Panc1 (cell line): ENCODE data around the gene MYBPH. TPM values are rescaled to one million over a fixed set of nuclear protein-coding genes. Genes with fewer than 3 reads are reported as not detected.

Experiments used
- ATAC-seq: fragments of 200-7000 bp; cut with Tn5 transposase; 2 replicates; pipeline ENCODE4 v1.9.1; 2020; ENCODE audit warnings: mild to moderate bottlenecking, moderate library complexity
- BruUV-seq: library from RNA; stranded (reverse); fragments of 400-500 nt; replicated peaks from 2 replicates; lab custom pipeline; 2021; lab: Mats Ljungman, UMichigan
- CTCF ChIA-PET: fragments of 300-600 bp; sonication (Branson Sonifier 250); formaldehyde crosslinking; loops from one replicate; lab custom pipeline; 2022; ENCODE audit warnings: antibody characterized with exemption; lab: Charles Lee
- POLR2A ChIA-PET: fragments of 300-600 bp; sonication (Branson Sonifier 250); formaldehyde crosslinking; loops from one replicate; lab custom pipeline; 2022; ENCODE audit warnings: antibody characterized with exemption; lab: Charles Lee
- DNase-seq: peaks from one replicate; pipeline ENCODE4 v3.0.0-alpha.2; 2010; ENCODE audit warnings: low read depth, low spot score
- H3K27ac ChIP-seq: 2 replicates; pipeline ENCODE4 v1.5.1; 2011; ENCODE audit warnings: mild to moderate bottlenecking, low read length, inconsistent platforms
- H3K27me3 ChIP-seq: fragments of 200-500 bp; sonication (Bioruptor generic); 2 replicates; pipeline ENCODE4 v1.6.0; 2014; ENCODE audit warnings: low read length, inconsistent platforms; ENCODE audit not compliant: control insufficient read depth, insufficient read depth
- H3K36me3 ChIP-seq: fragments of 200-500 bp; sonication (Bioruptor generic); 2 replicates; pipeline ENCODE4 v1.5.1; 2014; ENCODE audit warnings: inconsistent platforms, mild to moderate bottlenecking, low read length, moderate library complexity; ENCODE audit not compliant: control insufficient read depth, insufficient read depth
- H3K4me1 ChIP-seq: 2 replicates; pipeline ENCODE4 v1.5.1; 2011; ENCODE audit warnings: inconsistent platforms, mild to moderate bottlenecking, low read length, moderate library complexity; ENCODE audit not compliant: control insufficient read depth, insufficient read depth
- H3K4me3 ChIP-seq, 2 experiments: 2 replicates each; pipeline ENCODE4 v1.5.1; 2011 to 2012; ENCODE audit warnings: low read depth in 2 of 2, low read length in 2 of 2, mild to moderate bottlenecking in 2 of 2, inconsistent platforms in 1 of 2, moderate library complexity in 1 of 2
- H3K9me3 ChIP-seq: fragments of 200-500 bp; sonication (Bioruptor generic); 2 replicates; pipeline ENCODE4 v1.5.1; 2014; ENCODE audit warnings: low read depth, mild to moderate bottlenecking, inconsistent platforms, low read length, moderate library complexity; ENCODE audit not compliant: control insufficient read depth, insufficient read depth
- POLR2AphosphoS5 ChIP-seq: IDR thresholded peaks from 2 replicates; pipeline ENCODE4 v1.6.1; 2012; ENCODE audit warnings: mild to moderate bottlenecking, low read depth, low read length, moderate library complexity
- REST ChIP-seq, 2 experiments: IDR thresholded peaks; 2 replicates each; pipeline ENCODE4 v1.6.1; 2011 to 2012; ENCODE audit warnings: low read depth in 2 of 2, control low read depth in 1 of 2, low read length in 1 of 2, mild to moderate bottlenecking in 1 of 2, moderate library complexity in 1 of 2; ENCODE audit not compliant: insufficient read depth in 1 of 2
- SIN3A ChIP-seq: IDR thresholded peaks from 2 replicates; pipeline ENCODE4 v1.6.1; 2012; ENCODE audit warnings: low read depth, mild to moderate bottlenecking, low read length, moderate library complexity, borderline replicate concordance; ENCODE audit not compliant: insufficient read depth
- TCF7L2 ChIP-seq: IDR thresholded peaks from 2 replicates; pipeline ENCODE4 v1.6.1; 2011; ENCODE audit warnings: mild to moderate bottlenecking, low read depth, low read length, inconsistent platforms
- in situ Hi-C: cut with HindIII; loops from 2 replicates; pipeline ENCODE4 v1.10.0; 2016; ENCODE audit warnings: low sequenced_read_pairs, low pct_unique_long_range_greater_than_20kb
- intact Hi-C: fragments of 100-400 bp; cut with micrococcal nuclease; formaldehyde crosslinking; loops from one replicate; pipeline ENCODE4 v1.10.0; 2022; ENCODE audit not compliant: unreplicated experiment
- total RNA-seq: library from RNA; stranded (reverse); gene quantifications from one replicate; pipeline ENCODE4 v1.2.1, GENCODE V29; 2021; ENCODE audit not compliant: unreplicated experiment
- TF ChIP-seq, protein P1 (sequence below): fragments of 450-650 bp; IDR thresholded peaks from 2 replicates; pipeline ENCODE4 v1.5.1; 2017; ENCODE audit warnings: mild to moderate bottlenecking

MYBPH gene
- total RNA-seq, 1 experiment from 2014 or later: not detected

DNA sequence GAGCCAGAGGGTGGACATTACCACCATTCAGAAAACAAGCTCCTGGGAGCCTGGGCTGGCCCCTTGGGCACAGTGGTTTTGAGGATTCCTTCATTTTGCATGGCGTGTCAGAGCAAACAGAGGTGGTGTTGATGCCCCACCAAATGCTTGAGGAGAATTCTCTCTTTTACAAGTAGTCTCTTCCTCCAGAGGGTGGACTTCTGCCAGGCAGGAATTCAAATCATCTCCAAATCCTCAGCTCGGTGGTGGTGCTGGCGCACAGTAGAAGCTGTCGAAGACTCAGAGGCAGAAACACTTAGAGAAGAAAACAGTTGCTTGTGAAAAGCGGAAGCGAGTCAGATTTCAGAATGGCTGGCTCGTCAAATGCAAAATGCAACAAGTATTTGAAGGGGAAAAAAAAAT is 14.3 kb upstream of the MYBPH start:
- Histone ChIP-seq H3K27me3 (peaks cover 2% of the 10 kb centered on the region; the same call in 1 of the 2 replicates), H3K9me3 (no peaks in the 10 kb centered on the region), H3K4me3 (no peak overlapping the region), H3K27ac (no peak overlapping the region), H3K4me1 (no peaks in the 10 kb centered on the region), H3K36me3 (no peaks in the 10 kb centered on the region)
- ATAC-seq: no peak
- ChIA-PET POLR2A (no interaction called here), CTCF (no interaction called here)
- intact Hi-C loops: no loop called here
- no peak for DNase-seq
- TF ChIP-seq, protein P1, sequence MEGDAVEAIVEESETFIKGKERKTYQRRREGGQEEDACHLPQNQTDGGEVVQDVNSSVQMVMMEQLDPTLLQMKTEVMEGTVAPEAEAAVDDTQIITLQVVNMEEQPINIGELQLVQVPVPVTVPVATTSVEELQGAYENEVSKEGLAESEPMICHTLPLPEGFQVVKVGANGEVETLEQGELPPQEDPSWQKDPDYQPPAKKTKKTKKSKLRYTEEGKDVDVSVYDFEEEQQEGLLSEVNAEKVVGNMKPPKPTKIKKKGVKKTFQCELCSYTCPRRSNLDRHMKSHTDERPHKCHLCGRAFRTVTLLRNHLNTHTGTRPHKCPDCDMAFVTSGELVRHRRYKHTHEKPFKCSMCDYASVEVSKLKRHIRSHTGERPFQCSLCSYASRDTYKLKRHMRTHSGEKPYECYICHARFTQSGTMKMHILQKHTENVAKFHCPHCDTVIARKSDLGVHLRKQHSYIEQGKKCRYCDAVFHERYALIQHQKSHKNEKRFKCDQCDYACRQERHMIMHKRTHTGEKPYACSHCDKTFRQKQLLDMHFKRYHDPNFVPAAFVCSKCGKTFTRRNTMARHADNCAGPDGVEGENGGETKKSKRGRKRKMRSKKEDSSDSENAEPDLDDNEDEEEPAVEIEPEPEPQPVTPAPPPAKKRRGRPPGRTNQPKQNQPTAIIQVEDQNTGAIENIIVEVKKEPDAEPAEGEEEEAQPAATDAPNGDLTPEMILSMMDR: no peak
- TF ChIP-seq TCF7L2 (no peak), POLR2AphosphoS5 (no peak), REST (IDR thresholded peaks at IDR 0.05; ENCODE audit: insufficient read depth in 1 of 2, low read depth in 2 of 2, low read length in 1 of 2) (no peak), SIN3A (no peak)
- in situ Hi-C loops: no loop called here
- BruUV-seq: no TSS peak

DNA sequence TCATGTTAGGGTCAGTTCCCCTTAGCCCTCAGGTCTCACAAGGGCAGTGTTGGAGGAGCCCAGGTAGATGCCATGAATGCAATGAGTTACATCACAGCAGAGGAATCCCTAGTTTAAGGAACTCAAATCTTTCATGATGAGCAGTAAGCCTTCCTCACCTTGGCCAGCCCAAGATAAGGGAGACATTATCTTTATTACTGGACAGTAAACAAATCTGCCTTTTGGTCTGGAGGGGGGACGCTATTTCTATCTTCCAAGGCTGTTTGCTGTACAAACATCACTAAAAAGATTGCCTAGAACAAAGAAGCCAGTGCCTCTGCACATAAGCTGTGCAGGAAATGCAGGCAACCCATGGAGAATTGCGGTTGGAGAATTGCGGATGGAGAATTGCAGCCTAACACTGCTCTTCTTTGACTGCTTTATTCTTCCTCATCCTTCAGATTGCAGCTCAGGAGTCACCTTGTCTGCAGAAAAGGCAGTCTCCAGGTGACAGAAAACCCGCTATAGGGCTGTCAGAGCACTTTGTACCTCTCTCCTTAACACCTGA is 13.1 kb upstream of the MYBPH start:
- intact Hi-C loops (no loop called here), in situ Hi-C loops (no loop called here)
- H3K27ac ChIP-seq: no peak overlapping the region
- no peaks in the 10 kb centered on the region for H3K9me3 ChIP-seq
- peaks cover 2% of the 10 kb centered on the region; the same call in 1 of the 2 replicates for H3K27me3 ChIP-seq
- TF ChIP-seq REST (IDR thresholded peaks at IDR 0.05; ENCODE audit: insufficient read depth in 1 of 2, low read depth in 2 of 2, low read length in 1 of 2) (no peak), POLR2AphosphoS5 (no peak), TCF7L2 (no peak), SIN3A (no peak)
- TF ChIP-seq, protein P1: no peak
- ChIA-PET POLR2A (no interaction called here), CTCF (no interaction called here)
- H3K4me3 ChIP-seq: no peak overlapping the region
- H3K4me1 ChIP-seq: no peaks in the 10 kb centered on the region
- no TSS peak for BruUV-seq
- ATAC-seq: no peak
- no peak for DNase-seq
- no peaks in the 10 kb centered on the region for H3K36me3 ChIP-seq
